Erythroblast (primary cell): ENCODE data around the gene CARS1.

Experiments used
- GATA1 ChIP-seq: IDR thresholded peaks from 2 replicates; pipeline ENCODE4 v1.6.1; 2011; ENCODE audit warnings: low read depth, mild to moderate bottlenecking, control low read depth, low read length, moderate library complexity
- POLR2A ChIP-seq: IDR thresholded peaks from 2 replicates; pipeline ENCODE4 v1.6.1; 2011; ENCODE audit warnings: mild to moderate bottlenecking, low read length

DNA sequence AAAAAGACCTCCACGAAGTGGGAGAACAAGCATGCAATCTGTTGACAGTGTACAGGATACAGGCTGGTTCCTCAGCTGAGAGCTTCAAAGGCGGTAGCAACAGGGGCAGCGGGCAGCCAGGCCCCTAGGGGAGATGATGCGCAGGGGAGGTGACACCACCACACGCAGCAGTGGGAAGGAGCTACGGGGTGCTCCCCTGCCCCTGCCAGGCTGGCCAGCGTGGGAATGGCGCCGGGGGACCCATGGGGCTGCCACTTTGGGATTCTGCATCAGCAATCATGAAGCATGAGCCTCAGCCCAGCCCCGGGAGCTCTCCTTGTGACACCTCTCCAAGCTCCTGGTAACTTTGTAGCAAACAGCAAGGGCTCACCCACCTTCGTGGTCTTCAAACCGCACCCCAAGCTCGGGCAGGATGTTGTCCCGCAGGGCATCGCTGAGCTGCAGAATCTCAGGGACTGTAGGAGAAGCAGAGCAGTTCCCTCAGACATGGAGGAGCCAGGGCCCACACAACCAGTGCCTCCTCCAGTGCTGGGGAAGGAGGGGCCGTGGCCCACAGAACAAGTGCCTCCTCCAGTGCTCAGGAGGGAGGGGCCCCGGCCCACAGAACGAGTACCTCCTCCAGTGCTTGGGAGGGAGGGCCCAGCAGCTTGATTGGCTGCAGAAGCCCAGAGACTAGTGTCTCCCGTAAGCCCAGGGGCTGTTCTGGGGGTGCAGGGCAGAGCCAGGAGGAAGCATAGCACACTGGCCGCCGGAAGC, 50.5 kb downstream of the CARS1 start:
- no peak for TF ChIP-seq POLR2A
- no peak for TF ChIP-seq GATA1
